ENCODE measurements around the gene IHH. TPM values are rescaled to one million over a fixed set of nuclear protein-coding genes. Genes with fewer than 3 reads are reported as not detected.

Gene IHH
- total RNA-seq, 2 donors from 2014 or later: 0.28 TPM; not detected in 1

DNA sequence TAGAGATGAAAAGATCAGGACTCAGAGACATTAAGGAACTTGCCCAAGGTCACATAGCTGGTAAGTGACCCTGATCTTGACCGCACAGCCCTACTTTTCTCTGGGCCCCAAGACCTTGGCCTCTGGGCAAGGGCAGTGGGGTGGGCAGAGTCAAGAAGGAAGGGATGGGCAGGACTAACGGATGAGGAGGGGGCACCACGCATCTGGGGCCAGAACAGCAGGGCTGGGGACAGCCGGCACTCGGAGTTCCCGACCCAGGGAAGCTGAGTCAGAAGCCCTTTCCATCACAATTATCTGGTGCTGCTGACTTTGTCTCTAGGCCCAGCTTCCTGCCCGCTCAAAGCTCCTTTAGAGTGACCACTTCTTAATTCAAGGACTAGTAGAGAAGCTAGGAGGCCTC lies 33.8 kb downstream of the IHH start:
- no peak overlapping the region for H3K4me3 Mint-ChIP-seq
- no peak overlapping the region for H3K27ac Mint-ChIP-seq
- no peaks in the 10 kb centered on the region for H3K4me1 Mint-ChIP-seq (ENCODE audit: low read depth in 2 of 2)
- H3K36me3 Mint-ChIP-seq: no peaks in the 10 kb centered on the region
- no peaks in the 10 kb centered on the region for H3K9me3 Mint-ChIP-seq
- DNase-seq (ENCODE audit: low spot score) (no peak), ATAC-seq (no peak)
- peaks cover 3 to 5% of the 10 kb centered on the region in 2 donors for H3K27me3 Mint-ChIP-seq

GRCh38 chr2:219025637-219026585 lies 34.8 kb downstream of the IHH start:
- H3K27ac Mint-ChIP-seq: no peak overlapping the region
- no peak for DNase-seq (ENCODE audit: low spot score)
- ATAC-seq: no peak

GRCh38 chr2:219024059-219024458 lies 36.7 kb downstream of the IHH start:
- Mint-ChIP-seq H3K4me1 (ENCODE audit: low read depth in 2 of 2) (no peaks in the 10 kb centered on the region), H3K36me3 (no peaks in the 10 kb centered on the region), H3K27me3 (peaks cover 0 to 5% of the 10 kb centered on the region in 2 donors), H3K9me3 (no peaks in the 10 kb centered on the region), H3K4me3 (no peak overlapping the region), H3K27ac (no peak overlapping the region)
- ATAC-seq (no peak), DNase-seq (ENCODE audit: low spot score) (no peak)

More at GRCh38 chr2:219025637-219026585, 34.8 kb downstream of the IHH start:
- Mint-ChIP-seq H3K4me3 (no peak overlapping the region), H3K27me3 (peaks cover 0 to 5% of the 10 kb centered on the region in 2 donors), H3K36me3 (no peaks in the 10 kb centered on the region), H3K9me3 (no peaks in the 10 kb centered on the region), H3K4me1 (ENCODE audit: low read depth in 2 of 2) (no peaks in the 10 kb centered on the region)

GRCh38 chr2:219023045-219023605 lies 37.6 kb downstream of the IHH start:
- no peak overlapping the region for H3K27ac Mint-ChIP-seq

GRCh38 chr2:219022616-219023015 lies 38.1 kb downstream of the IHH start:
- Mint-ChIP-seq H3K27ac (no peak overlapping the region), H3K36me3 (no peaks in the 10 kb centered on the region), H3K27me3 (peaks cover 2 to 5% of the 10 kb centered on the region in 2 donors), H3K4me3 (no peak overlapping the region), H3K4me1 (ENCODE audit: low read depth in 2 of 2) (no peaks in the 10 kb centered on the region), H3K9me3 (no peaks in the 10 kb centered on the region)
- ATAC-seq (no peak), DNase-seq (ENCODE audit: low spot score) (no peak)

More at GRCh38 chr2:219023045-219023605, 37.6 kb downstream of the IHH start:
- DNase-seq (ENCODE audit: low spot score) (no peak), ATAC-seq (no peak)
- Mint-ChIP-seq H3K4me3 (no peak overlapping the region), H3K9me3 (no peaks in the 10 kb centered on the region), H3K27me3 (peaks cover 0 to 5% of the 10 kb centered on the region in 2 donors), H3K4me1 (ENCODE audit: low read depth in 2 of 2) (no peaks in the 10 kb centered on the region), H3K36me3 (no peaks in the 10 kb centered on the region)

GRCh38 chr2:219022041-219022440 lies 38.7 kb downstream of the IHH start:
- Mint-ChIP-seq H3K9me3 (no peaks in the 10 kb centered on the region), H3K4me3 (no peak overlapping the region), H3K4me1 (ENCODE audit: low read depth in 2 of 2) (no peaks in the 10 kb centered on the region), H3K27ac (no peak overlapping the region), H3K36me3 (no peaks in the 10 kb centered on the region), H3K27me3 (peaks cover 2 to 5% of the 10 kb centered on the region in 2 donors)
- DNase-seq (ENCODE audit: low spot score) (no peak), ATAC-seq (no peak)

DNA sequence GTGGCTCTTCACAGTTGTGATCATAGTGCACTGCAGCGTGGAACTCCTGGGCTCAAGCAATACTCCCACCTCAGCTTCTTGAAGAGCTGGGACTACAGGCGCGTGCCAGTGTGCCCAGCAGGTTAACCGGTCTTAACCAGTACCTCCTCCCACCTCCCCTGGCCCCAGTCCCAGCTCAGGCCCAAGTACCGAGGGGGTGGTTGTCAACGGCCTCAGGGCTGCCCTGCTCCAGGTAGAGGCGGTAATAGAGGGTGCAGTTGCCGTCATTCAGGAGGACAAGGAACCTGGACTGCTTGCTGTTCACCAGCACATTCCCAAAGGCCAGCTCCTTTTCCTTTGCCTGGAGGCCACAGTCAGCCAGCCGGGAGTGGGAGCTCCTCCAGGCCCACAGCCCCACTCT lies 39.1 kb downstream of the IHH start:
- no peak for ATAC-seq
- Mint-ChIP-seq H3K4me1 (ENCODE audit: low read depth in 2 of 2) (no peaks in the 10 kb centered on the region), H3K27me3 (peaks cover 4 to 5% of the 10 kb centered on the region in 2 donors), H3K27ac (no peak overlapping the region), H3K9me3 (no peaks in the 10 kb centered on the region), H3K36me3 (no peaks in the 10 kb centered on the region), H3K4me3 (no peak overlapping the region)
- DNase-seq (ENCODE audit: low spot score): no peak

DNA sequence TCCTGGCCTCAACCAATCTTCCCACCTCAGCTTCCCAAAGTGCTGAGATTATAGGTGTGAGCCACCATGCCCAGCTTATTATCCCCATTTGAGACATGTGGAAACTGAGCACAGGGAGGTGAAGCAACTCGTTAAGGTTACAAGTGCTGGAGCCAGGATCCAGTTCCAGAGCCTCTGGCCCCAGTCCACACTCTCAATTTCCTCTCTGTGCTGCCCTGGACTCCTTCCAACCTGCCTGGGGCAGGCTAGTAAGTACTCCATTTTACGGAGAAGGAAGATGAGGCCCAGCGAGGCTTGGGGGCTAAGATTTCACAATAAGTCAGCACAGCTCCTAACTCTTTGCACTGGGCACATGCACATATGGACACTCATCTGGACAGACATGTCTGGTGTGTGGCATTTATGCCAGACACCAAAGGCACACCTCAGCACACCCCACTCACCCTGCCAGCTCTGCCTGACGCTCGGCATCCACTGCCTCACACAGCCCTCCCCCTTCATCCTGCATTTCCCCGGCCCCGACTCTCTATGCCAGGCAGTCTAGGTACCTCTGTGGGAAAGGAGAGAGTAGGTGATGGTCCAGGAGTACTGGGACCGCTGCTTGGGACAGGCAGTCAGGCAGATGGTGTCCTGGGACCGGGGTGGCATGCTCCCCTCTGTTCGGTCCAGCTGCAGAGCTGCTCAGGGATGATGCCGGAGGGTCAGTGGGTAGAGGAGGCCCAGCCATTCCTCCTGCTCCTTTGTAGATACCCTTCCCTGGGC lies 39.9 kb downstream of the IHH start:
- Mint-ChIP-seq H3K4me3 (no peak overlapping the region), H3K9me3 (no peaks in the 10 kb centered on the region), H3K27me3 (peaks cover 5 to 6% of the 10 kb centered on the region in 2 donors), H3K27ac (no peak overlapping the region), H3K36me3 (no peaks in the 10 kb centered on the region), H3K4me1 (ENCODE audit: low read depth in 2 of 2) (no peaks in the 10 kb centered on the region)
- DNase-seq (ENCODE audit: low spot score) (no peak), ATAC-seq (no peak)

- no peak for ATAC-seq
- no peak for DNase-seq (ENCODE audit: low spot score)
- Mint-ChIP-seq H3K27ac (no peak overlapping the region), H3K4me1 (ENCODE audit: low read depth in 2 of 2) (no peaks in the 10 kb centered on the region), H3K9me3 (no peaks in the 10 kb centered on the region), H3K4me3 (no peak overlapping the region), H3K27me3 (peaks cover 8 to 14% of the 10 kb centered on the region in 2 donors), H3K36me3 (no peaks in the 10 kb centered on the region)
Observed at GRCh38 chr2:219019436-219019835, 41.3 kb downstream of the IHH start.

DNA sequence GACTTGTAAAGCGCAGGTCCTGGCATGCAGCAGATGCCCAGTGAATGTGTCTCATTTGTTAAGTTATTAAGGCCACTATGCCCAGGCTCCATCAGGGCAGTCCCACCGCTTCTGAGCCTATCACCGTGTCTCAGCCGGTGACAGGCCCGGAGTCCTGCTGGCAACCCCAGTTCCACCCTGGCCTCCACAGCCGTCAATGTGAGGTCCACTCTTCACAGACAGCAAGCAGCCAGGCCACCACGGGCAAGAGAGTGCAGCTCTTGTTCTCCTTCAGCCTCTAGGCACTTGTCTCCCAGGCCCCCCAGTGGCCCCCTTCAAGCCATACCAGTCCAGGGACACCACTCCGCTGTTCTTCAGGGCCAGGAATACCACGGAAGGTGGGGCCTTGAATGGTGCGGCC lies 42.0 kb downstream of the IHH start:
- no peaks in the 10 kb centered on the region for H3K36me3 Mint-ChIP-seq
- H3K27ac Mint-ChIP-seq: no peak overlapping the region
- H3K4me3 Mint-ChIP-seq: no peak overlapping the region
- no peaks in the 10 kb centered on the region for H3K4me1 Mint-ChIP-seq (ENCODE audit: low read depth in 2 of 2)
- no peaks in the 10 kb centered on the region for H3K9me3 Mint-ChIP-seq
- DNase-seq (ENCODE audit: low spot score) (no peak), ATAC-seq (no peak)
- peaks cover 14 to 18% of the 10 kb centered on the region in 2 donors for H3K27me3 Mint-ChIP-seq

DNA sequence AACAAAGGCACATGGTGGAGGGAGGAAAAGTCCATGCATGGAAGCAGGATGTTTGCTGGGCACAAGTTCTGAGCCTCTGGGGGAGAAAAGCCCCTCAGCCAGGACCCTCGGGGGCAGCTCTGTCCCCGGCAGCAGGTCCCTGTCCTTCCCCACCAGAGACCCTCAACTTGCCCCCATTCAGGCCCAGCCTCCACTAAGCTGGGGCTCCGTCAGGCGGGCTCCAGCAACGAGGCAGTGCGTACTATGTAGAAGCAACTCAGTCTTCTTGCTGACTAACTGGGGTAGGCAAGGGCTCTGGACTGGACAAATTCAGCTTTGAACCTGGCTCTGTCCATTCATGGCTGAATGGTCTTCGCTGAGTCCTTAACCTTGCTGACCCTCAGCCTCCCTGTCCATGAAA lies 42.4 kb downstream of the IHH start:
- no peaks in the 10 kb centered on the region for H3K4me1 Mint-ChIP-seq (ENCODE audit: low read depth in 2 of 2)
- no peaks in the 10 kb centered on the region for H3K9me3 Mint-ChIP-seq
- ATAC-seq: no peak
- H3K27me3 Mint-ChIP-seq: peaks cover 14 to 18% of the 10 kb centered on the region in 2 donors
- no peak overlapping the region for H3K4me3 Mint-ChIP-seq
- no peak for DNase-seq (ENCODE audit: low spot score)
- no peaks in the 10 kb centered on the region for H3K36me3 Mint-ChIP-seq
- H3K27ac Mint-ChIP-seq: no peak overlapping the region

- Mint-ChIP-seq H3K27ac (no peak overlapping the region), H3K36me3 (no peaks in the 10 kb centered on the region), H3K4me1 (ENCODE audit: low read depth in 2 of 2) (no peaks in the 10 kb centered on the region), H3K4me3 (no peak overlapping the region), H3K27me3 (peaks cover 14 to 18% of the 10 kb centered on the region in 2 donors), H3K9me3 (no peaks in the 10 kb centered on the region)
- DNase-seq (ENCODE audit: low spot score) (no peak), ATAC-seq (no peak)
Observed at GRCh38 chr2:219017201-219017931, 43.4 kb downstream of the IHH start.

GRCh38 chr2:219016721-219017120 lies 44.0 kb downstream of the IHH start:
- Mint-ChIP-seq H3K9me3 (no peaks in the 10 kb centered on the region), H3K27ac (no peak overlapping the region), H3K4me1 (ENCODE audit: low read depth in 2 of 2) (no peaks in the 10 kb centered on the region), H3K36me3 (no peaks in the 10 kb centered on the region), H3K27me3 (peaks cover 14 to 18% of the 10 kb centered on the region in 2 donors), H3K4me3 (no peak overlapping the region)
- no peak for ATAC-seq
- DNase-seq (ENCODE audit: low spot score): peak; percentile 10
